Measurements from ENCODE around the gene ZNF423. TPM values are rescaled to one million over a fixed set of nuclear protein-coding genes. Genes with fewer than 3 reads are reported as not detected.

The ZNF423 gene
- total and polyA plus RNA-seq, 9 of the 15 experiments (the other 6 are each of a cell fraction or from before 2014, with no cell fraction given): not detected

GRCh38 chr16:49706620-49707355 lies 149.1 kb downstream of the ZNF423 start:
- no peak for ATAC-seq
- Histone ChIP-seq H3K4me3 (no peak overlapping the region), H3K9me1 (ENCODE audit: control insufficient read depth, insufficient read depth, low read length) (no peaks in the 10 kb centered on the region), H3K27ac (ENCODE audit: extremely low read depth, low read depth, low read length) (no peak overlapping the region), H3K27me3 (ENCODE audit: control insufficient read depth in 2 of 2, insufficient read depth in 2 of 2, low read length in 2 of 2) (peaks cover 11 to 41% of the 10 kb centered on the region in 2 experiments), H3K4me1 (replicated peaks in 1 of 2; ENCODE audit: control insufficient read depth in 2 of 2, insufficient read depth in 2 of 2, low read length in 2 of 2) (no peaks in the 10 kb centered on the region), H3K9ac (ENCODE audit: insufficient read depth in 1 of 2, low read depth in 2 of 2, low read length in 2 of 2) (no peak overlapping the region), H2AFZ (ENCODE audit: low read depth, low read length) (no peak overlapping the region), H3K4me2 (ENCODE audit: insufficient read depth, low read length) (no peak overlapping the region), H3K9me3 (replicated peaks; ENCODE audit: control insufficient read depth, insufficient read depth, low read depth, low read length) (no peaks in the 10 kb centered on the region), H3K79me2 (ENCODE audit: control insufficient read depth, insufficient read depth, low read length) (no peaks in the 10 kb centered on the region), H3K36me3 (ENCODE audit: control insufficient read depth, insufficient read depth, low read length) (no peaks in the 10 kb centered on the region), H4K20me1 (replicated peaks; ENCODE audit: control insufficient read depth, insufficient read depth, low read length) (0 out of 2 replicates have a peak, but pooled peaks cover 6% of the 10 kb centered on the region)
- ChIA-PET POLR2A (no interaction called here), CTCF (ENCODE audit: low intra/inter-chr PET ratio) (no interaction called here)
- no peak for FAIRE-seq
- intact Hi-C loops (cut with micrococcal nuclease) (no loop called here), in situ Hi-C loops (cut with MboI) (no loop called here)
- no peak for DNase-seq (ENCODE audit: extremely low read depth in 1 of 4, low spot score in 3 of 4)
- no TSS peak for BruUV-seq (replicated peaks)
- TF ChIP-seq, protein P1, sequence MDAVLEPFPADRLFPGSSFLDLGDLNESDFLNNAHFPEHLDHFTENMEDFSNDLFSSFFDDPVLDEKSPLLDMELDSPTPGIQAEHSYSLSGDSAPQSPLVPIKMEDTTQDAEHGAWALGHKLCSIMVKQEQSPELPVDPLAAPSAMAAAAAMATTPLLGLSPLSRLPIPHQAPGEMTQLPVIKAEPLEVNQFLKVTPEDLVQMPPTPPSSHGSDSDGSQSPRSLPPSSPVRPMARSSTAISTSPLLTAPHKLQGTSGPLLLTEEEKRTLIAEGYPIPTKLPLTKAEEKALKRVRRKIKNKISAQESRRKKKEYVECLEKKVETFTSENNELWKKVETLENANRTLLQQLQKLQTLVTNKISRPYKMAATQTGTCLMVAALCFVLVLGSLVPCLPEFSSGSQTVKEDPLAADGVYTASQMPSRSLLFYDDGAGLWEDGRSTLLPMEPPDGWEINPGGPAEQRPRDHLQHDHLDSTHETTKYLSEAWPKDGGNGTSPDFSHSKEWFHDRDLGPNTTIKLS (IDR thresholded peaks at IDR 0.05; ENCODE audit: borderline replicate concordance, low read depth): no peak
- TF ChIP-seq, protein P2, sequence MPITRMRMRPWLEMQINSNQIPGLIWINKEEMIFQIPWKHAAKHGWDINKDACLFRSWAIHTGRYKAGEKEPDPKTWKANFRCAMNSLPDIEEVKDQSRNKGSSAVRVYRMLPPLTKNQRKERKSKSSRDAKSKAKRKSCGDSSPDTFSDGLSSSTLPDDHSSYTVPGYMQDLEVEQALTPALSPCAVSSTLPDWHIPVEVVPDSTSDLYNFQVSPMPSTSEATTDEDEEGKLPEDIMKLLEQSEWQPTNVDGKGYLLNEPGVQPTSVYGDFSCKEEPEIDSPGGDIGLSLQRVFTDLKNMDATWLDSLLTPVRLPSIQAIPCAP (CRISPR knock-in tag; IDR thresholded peaks at IDR 0.05; ENCODE audit: borderline replicate concordance): no peak
- TF ChIP-seq, protein P3, sequence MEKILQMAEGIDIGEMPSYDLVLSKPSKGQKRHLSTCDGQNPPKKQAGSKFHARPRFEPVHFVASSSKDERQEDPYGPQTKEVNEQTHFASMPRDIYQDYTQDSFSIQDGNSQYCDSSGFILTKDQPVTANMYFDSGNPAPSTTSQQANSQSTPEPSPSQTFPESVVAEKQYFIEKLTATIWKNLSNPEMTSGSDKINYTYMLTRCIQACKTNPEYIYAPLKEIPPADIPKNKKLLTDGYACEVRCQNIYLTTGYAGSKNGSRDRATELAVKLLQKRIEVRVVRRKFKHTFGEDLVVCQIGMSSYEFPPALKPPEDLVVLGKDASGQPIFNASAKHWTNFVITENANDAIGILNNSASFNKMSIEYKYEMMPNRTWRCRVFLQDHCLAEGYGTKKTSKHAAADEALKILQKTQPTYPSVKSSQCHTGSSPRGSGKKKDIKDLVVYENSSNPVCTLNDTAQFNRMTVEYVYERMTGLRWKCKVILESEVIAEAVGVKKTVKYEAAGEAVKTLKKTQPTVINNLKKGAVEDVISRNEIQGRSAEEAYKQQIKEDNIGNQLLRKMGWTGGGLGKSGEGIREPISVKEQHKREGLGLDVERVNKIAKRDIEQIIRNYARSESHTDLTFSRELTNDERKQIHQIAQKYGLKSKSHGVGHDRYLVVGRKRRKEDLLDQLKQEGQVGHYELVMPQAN (IDR thresholded peaks at IDR 0.05; ENCODE audit: borderline replicate concordance): no peak
- TF ChIP-seq, protein P4, sequence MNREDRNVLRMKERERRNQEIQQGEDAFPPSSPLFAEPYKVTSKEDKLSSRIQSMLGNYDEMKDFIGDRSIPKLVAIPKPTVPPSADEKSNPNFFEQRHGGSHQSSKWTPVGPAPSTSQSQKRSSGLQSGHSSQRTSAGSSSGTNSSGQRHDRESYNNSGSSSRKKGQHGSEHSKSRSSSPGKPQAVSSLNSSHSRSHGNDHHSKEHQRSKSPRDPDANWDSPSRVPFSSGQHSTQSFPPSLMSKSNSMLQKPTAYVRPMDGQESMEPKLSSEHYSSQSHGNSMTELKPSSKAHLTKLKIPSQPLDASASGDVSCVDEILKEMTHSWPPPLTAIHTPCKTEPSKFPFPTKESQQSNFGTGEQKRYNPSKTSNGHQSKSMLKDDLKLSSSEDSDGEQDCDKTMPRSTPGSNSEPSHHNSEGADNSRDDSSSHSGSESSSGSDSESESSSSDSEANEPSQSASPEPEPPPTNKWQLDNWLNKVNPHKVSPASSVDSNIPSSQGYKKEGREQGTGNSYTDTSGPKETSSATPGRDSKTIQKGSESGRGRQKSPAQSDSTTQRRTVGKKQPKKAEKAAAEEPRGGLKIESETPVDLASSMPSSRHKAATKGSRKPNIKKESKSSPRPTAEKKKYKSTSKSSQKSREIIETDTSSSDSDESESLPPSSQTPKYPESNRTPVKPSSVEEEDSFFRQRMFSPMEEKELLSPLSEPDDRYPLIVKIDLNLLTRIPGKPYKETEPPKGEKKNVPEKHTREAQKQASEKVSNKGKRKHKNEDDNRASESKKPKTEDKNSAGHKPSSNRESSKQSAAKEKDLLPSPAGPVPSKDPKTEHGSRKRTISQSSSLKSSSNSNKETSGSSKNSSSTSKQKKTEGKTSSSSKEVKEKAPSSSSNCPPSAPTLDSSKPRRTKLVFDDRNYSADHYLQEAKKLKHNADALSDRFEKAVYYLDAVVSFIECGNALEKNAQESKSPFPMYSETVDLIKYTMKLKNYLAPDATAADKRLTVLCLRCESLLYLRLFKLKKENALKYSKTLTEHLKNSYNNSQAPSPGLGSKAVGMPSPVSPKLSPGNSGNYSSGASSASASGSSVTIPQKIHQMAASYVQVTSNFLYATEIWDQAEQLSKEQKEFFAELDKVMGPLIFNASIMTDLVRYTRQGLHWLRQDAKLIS (CRISPR knock-in tag; IDR thresholded peaks at IDR 0.05): no peak
- TF ChIP-seq PHF8 (IDR thresholded peaks at IDR 0.05; ENCODE audit: borderline replicate concordance, low read length) (no peak), HDAC3 (IDR thresholded peaks at IDR 0.05; ENCODE audit: borderline replicate concordance, partially characterized antibody) (no peak), GATAD2A (IDR thresholded peaks at IDR 0.05) (no peak), SNIP1 (IDR thresholded peaks at IDR 0.05; ENCODE audit: low read depth) (no peak), KDM1A (IDR thresholded peaks at IDR 0.05) (no peak), ZFP91 (CRISPR knock-in tag; IDR thresholded peaks at IDR 0.05) (no peak)
- WGBS (ENCODE audit: insufficient coverage, low coverage, missing lambda C conversion rate): 2% methylated on average over 11 of the region's 11 CpGs
